ENCODE results near the gene DNAAF3. TPM values are rescaled to one million over a fixed set of nuclear protein-coding genes. Genes with fewer than 3 reads are reported as not detected.
A peak's percentile ranks its signal among the peaks of the same experiment; 100 is the strongest.

The DNAAF3 gene
- 9.5 and 10.4 TPM in 2 replicates for total RNA-seq
- long read RNA-seq, result 0 reads

DNA sequence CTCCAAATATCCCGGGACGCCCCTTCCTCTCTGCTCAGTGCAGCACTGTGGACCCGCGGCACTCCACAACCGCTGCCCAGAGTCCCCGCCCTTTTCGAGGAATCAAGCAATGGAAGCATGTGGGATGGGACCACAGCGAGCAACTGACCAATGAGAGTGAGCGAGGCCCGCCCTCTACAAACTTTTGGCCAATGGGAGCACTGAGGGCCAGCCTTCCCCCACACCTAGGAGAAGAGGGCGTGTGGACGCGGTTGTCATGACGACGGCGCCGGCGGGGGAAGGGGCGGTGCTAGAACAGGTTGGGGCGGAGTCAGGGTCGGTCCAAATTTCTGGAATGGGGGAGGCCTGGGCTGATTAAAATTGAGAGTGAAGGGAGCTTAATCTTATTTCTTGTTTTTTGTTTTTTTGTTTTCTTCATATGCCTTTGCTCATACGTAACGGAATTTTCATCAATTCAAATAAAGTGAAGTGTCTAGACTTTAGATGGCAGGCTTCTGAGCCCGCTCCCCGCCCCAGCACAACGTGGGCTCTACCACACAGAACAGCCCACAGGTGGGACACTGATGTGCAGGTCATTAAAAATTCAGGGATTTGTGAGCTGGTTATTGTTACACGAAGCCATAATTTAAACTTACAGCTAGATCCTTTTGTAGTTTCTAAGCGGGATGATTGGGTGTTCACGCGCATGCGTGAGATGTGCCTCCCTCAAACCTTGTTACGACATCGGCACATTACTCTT lies at the start of gene DNAAF3:
TSS of gene DNAAF3 (minus strand) at position 84 of the 739 bp plus-strand sequence. CDS start 200 bp downstream, outside the sequence.
- Mint-ChIP-seq H3K27me3 (ENCODE audit: low read depth) (peaks cover 60% of the 10 kb centered on the region), H3K36me3 (ENCODE audit: low read depth) (no peaks in the 10 kb centered on the region), H3K4me1 (peaks cover 11% of the 10 kb centered on the region), H3K27ac (ENCODE audit: unreplicated experiment) (peak within 1 kb of the TSS; percentile 95), H3K9me3 (no peaks in the 10 kb centered on the region), H3K4me3 (peak within 1 kb of the TSS; percentile 95)
- peak; percentile 99 for DNase-seq (ENCODE audit: low read depth, low spot score)
- TF ChIP-seq, protein P1, sequence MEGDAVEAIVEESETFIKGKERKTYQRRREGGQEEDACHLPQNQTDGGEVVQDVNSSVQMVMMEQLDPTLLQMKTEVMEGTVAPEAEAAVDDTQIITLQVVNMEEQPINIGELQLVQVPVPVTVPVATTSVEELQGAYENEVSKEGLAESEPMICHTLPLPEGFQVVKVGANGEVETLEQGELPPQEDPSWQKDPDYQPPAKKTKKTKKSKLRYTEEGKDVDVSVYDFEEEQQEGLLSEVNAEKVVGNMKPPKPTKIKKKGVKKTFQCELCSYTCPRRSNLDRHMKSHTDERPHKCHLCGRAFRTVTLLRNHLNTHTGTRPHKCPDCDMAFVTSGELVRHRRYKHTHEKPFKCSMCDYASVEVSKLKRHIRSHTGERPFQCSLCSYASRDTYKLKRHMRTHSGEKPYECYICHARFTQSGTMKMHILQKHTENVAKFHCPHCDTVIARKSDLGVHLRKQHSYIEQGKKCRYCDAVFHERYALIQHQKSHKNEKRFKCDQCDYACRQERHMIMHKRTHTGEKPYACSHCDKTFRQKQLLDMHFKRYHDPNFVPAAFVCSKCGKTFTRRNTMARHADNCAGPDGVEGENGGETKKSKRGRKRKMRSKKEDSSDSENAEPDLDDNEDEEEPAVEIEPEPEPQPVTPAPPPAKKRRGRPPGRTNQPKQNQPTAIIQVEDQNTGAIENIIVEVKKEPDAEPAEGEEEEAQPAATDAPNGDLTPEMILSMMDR (conservative IDR thresholded peaks at IDR 0.05), result no peak

DNA sequence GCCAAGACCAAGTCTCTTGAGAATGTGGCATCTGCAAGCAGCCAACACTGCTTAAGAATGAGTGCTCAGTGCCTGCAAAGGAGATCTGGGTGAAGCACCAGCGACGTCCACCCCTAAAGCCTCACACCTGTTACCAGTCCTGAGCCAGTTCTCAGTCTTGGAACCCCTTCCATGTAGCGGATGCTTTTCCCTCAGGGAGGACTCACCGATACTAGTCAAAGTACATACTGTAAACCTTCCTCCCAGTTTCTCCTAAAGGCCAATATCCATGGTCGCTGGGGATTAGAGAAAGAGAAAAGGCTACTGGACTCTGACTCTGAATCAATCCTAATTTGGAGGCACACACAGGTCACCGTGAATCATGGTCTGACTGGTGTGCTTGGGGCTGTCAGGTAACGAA lies 47.1 kb upstream of the DNAAF3 start:
- no peak overlapping the region for H3K4me3 Mint-ChIP-seq
- TF ChIP-seq, protein P1 (conservative IDR thresholded peaks at IDR 0.05), result no peak
- H3K4me1 Mint-ChIP-seq, result peaks cover 25% of the 10 kb centered on the region
- peaks cover 11% of the 10 kb centered on the region for H3K9me3 Mint-ChIP-seq
- peaks cover 13% of the 10 kb centered on the region for H3K27me3 Mint-ChIP-seq (ENCODE audit: low read depth)
- H3K36me3 Mint-ChIP-seq (ENCODE audit: low read depth), result no peaks in the 10 kb centered on the region
- no peak for DNase-seq (ENCODE audit: low read depth, low spot score)
- no peak overlapping the region for H3K27ac Mint-ChIP-seq (ENCODE audit: unreplicated experiment)

DNA sequence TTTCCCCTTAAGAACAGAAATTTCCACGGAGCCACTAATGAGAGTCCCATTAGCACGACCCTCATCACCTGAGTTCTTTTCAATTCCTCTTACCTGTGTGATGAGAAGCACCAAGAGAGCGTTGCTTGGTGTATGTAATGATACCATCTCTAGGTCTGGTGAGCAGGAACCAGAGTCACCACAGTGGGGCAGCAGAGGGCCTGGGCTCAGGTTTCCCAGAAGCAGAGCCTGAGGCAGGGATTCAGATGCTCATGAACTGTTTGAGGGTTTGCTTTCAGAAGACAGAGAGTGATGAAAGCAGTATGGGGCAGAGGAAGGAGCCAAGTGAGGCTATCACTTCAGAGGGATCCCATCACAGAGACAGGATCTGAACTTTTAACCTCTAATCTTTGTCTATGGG lies 46.0 kb upstream of the DNAAF3 start:
- H3K9me3 Mint-ChIP-seq, result peaks cover 11% of the 10 kb centered on the region
- peak overlapping the region; percentile 24 for H3K4me3 Mint-ChIP-seq
- peaks cover 13% of the 10 kb centered on the region for H3K27me3 Mint-ChIP-seq (ENCODE audit: low read depth)
- peak; percentile 40 for DNase-seq (ENCODE audit: low read depth, low spot score)
- peaks cover 22% of the 10 kb centered on the region for H3K4me1 Mint-ChIP-seq
- no peak overlapping the region for H3K27ac Mint-ChIP-seq (ENCODE audit: unreplicated experiment)
- TF ChIP-seq, protein P1 (conservative IDR thresholded peaks at IDR 0.05), result peak; percentile 57
- H3K36me3 Mint-ChIP-seq (ENCODE audit: low read depth), result no peaks in the 10 kb centered on the region

DNA sequence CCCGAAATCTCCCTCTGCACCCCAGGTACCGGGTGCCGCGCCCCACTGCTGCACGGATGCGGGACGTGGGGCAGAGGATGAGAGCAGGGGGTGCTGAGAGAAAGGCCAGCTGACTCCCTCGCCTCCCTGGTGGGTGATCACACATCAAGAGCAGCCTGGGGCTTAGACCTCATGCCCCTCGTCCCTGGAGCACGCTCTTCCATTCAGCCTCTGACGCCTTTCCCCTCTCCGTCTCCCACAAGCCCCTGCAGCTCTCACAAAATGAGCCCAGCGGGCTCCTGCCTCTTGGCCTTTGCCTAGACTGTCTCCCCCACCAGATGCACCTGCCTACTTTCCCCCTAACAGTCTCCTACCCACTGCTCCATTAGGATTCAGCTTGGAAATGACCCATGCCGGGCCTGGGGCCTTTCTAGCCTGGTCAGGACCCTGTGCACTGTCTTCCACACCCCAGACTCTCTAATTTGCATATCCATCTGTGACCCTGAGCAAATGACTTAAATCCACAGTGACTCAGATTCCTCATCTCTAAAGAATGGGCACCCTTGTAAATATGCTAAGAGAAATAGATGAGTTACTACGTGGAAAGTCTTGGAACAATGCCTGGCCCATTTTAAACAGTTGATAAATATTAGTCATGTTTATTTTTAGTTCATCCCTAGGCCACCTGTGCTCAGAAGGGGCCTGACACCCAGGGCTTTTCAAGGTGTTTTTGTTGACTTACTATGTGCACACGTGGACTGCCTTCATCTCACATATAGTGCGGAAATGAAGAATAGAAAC lies 43.5 kb upstream of the DNAAF3 start:
- peaks cover 20% of the 10 kb centered on the region for H3K4me1 Mint-ChIP-seq
- peaks cover 10% of the 10 kb centered on the region for H3K27me3 Mint-ChIP-seq (ENCODE audit: low read depth)
- H3K4me3 Mint-ChIP-seq, result no peak overlapping the region
- TF ChIP-seq, protein P1 (conservative IDR thresholded peaks at IDR 0.05), result no peak
- peaks cover 6% of the 10 kb centered on the region for H3K9me3 Mint-ChIP-seq
- DNase-seq (ENCODE audit: low read depth, low spot score), result no peak
- H3K27ac Mint-ChIP-seq (ENCODE audit: unreplicated experiment), result no peak overlapping the region
- H3K36me3 Mint-ChIP-seq (ENCODE audit: low read depth), result no peaks in the 10 kb centered on the region

DNA sequence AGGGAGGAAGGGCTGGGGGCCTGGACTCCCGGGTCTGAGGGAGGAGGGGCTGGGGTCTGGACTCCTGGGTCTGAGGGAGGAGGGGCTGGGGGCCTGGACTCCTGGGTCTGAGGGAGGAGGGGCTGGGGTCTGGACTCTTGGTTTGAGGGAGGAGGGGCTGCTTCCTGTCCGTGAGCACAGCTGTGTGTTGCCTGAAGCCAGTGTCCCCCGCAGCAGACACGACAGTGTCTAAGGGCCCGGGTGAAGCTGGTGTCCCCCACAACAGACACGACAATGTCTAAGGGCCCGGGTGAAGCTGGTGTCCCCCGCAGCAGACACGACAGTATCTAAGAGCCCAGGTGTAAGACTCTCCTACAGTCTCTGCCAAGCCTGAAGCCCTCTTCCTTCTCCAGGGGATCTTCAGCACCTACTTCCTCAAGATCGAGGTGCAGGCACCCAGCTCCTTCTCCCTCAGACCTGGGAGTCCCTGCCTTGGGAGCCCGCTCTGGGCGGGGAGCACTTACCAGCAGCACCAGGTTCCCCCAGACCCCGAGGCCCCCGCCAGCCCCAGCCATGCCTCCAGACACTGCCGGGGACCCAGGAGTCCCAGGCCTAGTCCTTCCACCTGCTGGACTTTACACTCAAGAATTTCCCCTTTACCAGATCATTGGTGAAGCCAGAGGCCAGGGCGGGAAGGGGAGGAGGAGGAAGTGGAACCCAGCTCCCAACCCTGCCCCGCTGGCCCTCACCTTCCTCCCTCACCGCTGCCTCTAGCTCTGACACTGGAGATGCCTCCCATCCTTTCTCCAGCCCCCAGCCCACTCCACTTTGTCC lies 42.7 kb upstream of the DNAAF3 start, which contains the start of gene PTPRH:
TSS of gene PTPRH (minus strand) at position 622 of the 813 bp plus-strand sequence. CDS start at position 554, 68 bp downstream.
- no peak for DNase-seq (ENCODE audit: low read depth, low spot score)

More for the DNA sequence above, 42.7 kb upstream of the DNAAF3 start, which contains the start of gene PTPRH:
- peaks cover 20% of the 10 kb centered on the region for H3K4me1 Mint-ChIP-seq
- TF ChIP-seq, protein P1 (conservative IDR thresholded peaks at IDR 0.05), result no peak
- no peak within 1 kb of the TSS for H3K4me3 Mint-ChIP-seq
- no peaks in the 10 kb centered on the region for H3K36me3 Mint-ChIP-seq (ENCODE audit: low read depth)
- peaks cover 3% of the 10 kb centered on the region for H3K9me3 Mint-ChIP-seq
- H3K27ac Mint-ChIP-seq (ENCODE audit: unreplicated experiment), result no peak within 1 kb of the TSS
- peaks cover 13% of the 10 kb centered on the region for H3K27me3 Mint-ChIP-seq (ENCODE audit: low read depth)
